H9 (cell line): ENCODE results near the gene NAA20. TPM values are rescaled to one million over a fixed set of nuclear protein-coding genes. Genes with fewer than 3 reads are reported as not detected.

Experiments used
- DNase-seq: peaks from one replicate; pipeline ENCODE4 v3.0.0-alpha.2; 2017
- H2AFZ ChIP-seq: one replicate; pipeline ENCODE4 v1.6.1; 2013; ENCODE audit warnings: mild to moderate bottlenecking, low read length, control low read depth, moderate library complexity
- H2AK5ac ChIP-seq: 2 replicates; pipeline ENCODE4 v1.6.1; 2013; ENCODE audit warnings: low read length, control low read depth, mixed read lengths; ENCODE audit not compliant: insufficient read length
- H2BK120ac ChIP-seq: one replicate; pipeline ENCODE4 v1.6.1; 2013; ENCODE audit warnings: low read depth, mild to moderate bottlenecking, low read length, control low read depth, inconsistent platforms; ENCODE audit not compliant: poor library complexity, severe bottlenecking
- H2BK12ac ChIP-seq: 2 replicates; pipeline ENCODE4 v1.6.1; 2013; ENCODE audit warnings: low read length, control low read depth, mixed read lengths, low read depth; ENCODE audit not compliant: insufficient read length
- H2BK15ac ChIP-seq: 2 replicates; pipeline ENCODE4 v1.6.1; 2013; ENCODE audit warnings: low read depth, low read length, control low read depth
- H2BK20ac ChIP-seq: one replicate; pipeline ENCODE4 v1.6.1; 2013; ENCODE audit warnings: low read depth, mild to moderate bottlenecking, low read length, control low read depth, inconsistent platforms; ENCODE audit not compliant: poor library complexity, severe bottlenecking
- H2BK5ac ChIP-seq: 2 replicates; pipeline ENCODE4 v1.6.1; 2013; ENCODE audit warnings: low read length, control low read depth, mixed read lengths; ENCODE audit not compliant: insufficient read length
- H3K14ac ChIP-seq: 2 replicates; pipeline ENCODE4 v1.6.1; 2013; ENCODE audit warnings: low read length, control low read depth; ENCODE audit not compliant: insufficient read depth
- H3K18ac ChIP-seq: 2 replicates; pipeline ENCODE4 v1.6.1; 2013; ENCODE audit warnings: low read depth, mild to moderate bottlenecking, mixed read lengths, low read length, control low read depth; ENCODE audit not compliant: insufficient read length
- H3K23ac ChIP-seq: 2 replicates; pipeline ENCODE4 v1.6.1; 2013; ENCODE audit warnings: low read length, control low read depth, mixed read lengths, low read depth; ENCODE audit not compliant: insufficient read length
- H3K23me2 ChIP-seq: 2 replicates; pipeline ENCODE4 v1.6.1; 2013; ENCODE audit warnings: low read depth, mild to moderate bottlenecking, mixed read lengths, low read length, control low read depth; ENCODE audit not compliant: insufficient read length, poor library complexity, severe bottlenecking
- H3K27ac ChIP-seq: 2 replicates; pipeline ENCODE4 v1.5.1; 2013; ENCODE audit warnings: low read length, control low read depth, mixed read lengths, low read depth; ENCODE audit not compliant: insufficient read length
- H3K27me3 ChIP-seq: 2 replicates; pipeline ENCODE4 v1.6.1; 2013; ENCODE audit warnings: low read length, control low read depth, inconsistent platforms; ENCODE audit not compliant: insufficient read depth
- H3K4ac ChIP-seq: 2 replicates; pipeline ENCODE4 v1.6.1; 2013; ENCODE audit warnings: low read depth, mild to moderate bottlenecking, control low read depth, inconsistent platforms, low read length, moderate library complexity
- H3K4me1 ChIP-seq: 2 replicates; pipeline ENCODE4 v1.6.1; 2013; ENCODE audit warnings: low read length, control low read depth, inconsistent platforms; ENCODE audit not compliant: insufficient read depth
- H3K4me2 ChIP-seq: 2 replicates; pipeline ENCODE4 v1.6.1; 2013; ENCODE audit warnings: low read length, control low read depth, mixed read lengths; ENCODE audit not compliant: insufficient read length, insufficient read depth
- H3K56ac ChIP-seq: 2 replicates; pipeline ENCODE4 v1.6.1; 2013; ENCODE audit warnings: low read depth, mild to moderate bottlenecking, mixed read lengths, low read length, control low read depth; ENCODE audit not compliant: insufficient read length
- H3K79me1 ChIP-seq: 2 replicates; pipeline ENCODE4 v1.6.1; 2013; ENCODE audit warnings: low read depth, mild to moderate bottlenecking, moderate library complexity, low read length, control low read depth, inconsistent platforms; ENCODE audit not compliant: insufficient read depth, poor library complexity, severe bottlenecking
- H3K79me2 ChIP-seq: 2 replicates; pipeline ENCODE4 v1.6.1; 2013; ENCODE audit warnings: low read length, control low read depth, inconsistent platforms; ENCODE audit not compliant: insufficient read depth
- H3K9ac ChIP-seq: 2 replicates; pipeline ENCODE4 v1.6.1; 2013; ENCODE audit warnings: low read length, control low read depth, mixed read lengths; ENCODE audit not compliant: insufficient read length; ENCODE audit errors: extremely low read depth
- H3K9me3 ChIP-seq: one replicate; pipeline ENCODE4 v1.6.1; 2013; ENCODE audit warnings: low read depth, low read length, inconsistent platforms; ENCODE audit not compliant: control insufficient read depth
- H3T11ph ChIP-seq: one replicate; pipeline ENCODE4 v1.6.1; 2013; ENCODE audit warnings: mild to moderate bottlenecking, low read length, control low read depth, inconsistent platforms
- H4K20me1 ChIP-seq: one replicate; pipeline ENCODE4 v1.6.1; 2013; ENCODE audit not compliant: control insufficient read depth, insufficient read length, insufficient read depth
- H4K5ac ChIP-seq: 2 replicates; pipeline ENCODE4 v1.6.1; 2013; ENCODE audit warnings: low read depth, mild to moderate bottlenecking, mixed read lengths, low read length, control low read depth; ENCODE audit not compliant: insufficient read length
- H4K8ac ChIP-seq: replicated peaks from 2 replicates; pipeline ENCODE4 v1.6.1; 2013; ENCODE audit warnings: low read length, control low read depth, mixed read lengths, low read depth; ENCODE audit not compliant: insufficient read length
- H4K91ac ChIP-seq: 2 replicates; pipeline ENCODE4 v1.6.1; 2013; ENCODE audit warnings: low read depth, mild to moderate bottlenecking, moderate library complexity, mixed read lengths, low read length, control low read depth; ENCODE audit not compliant: insufficient read length
- H3K27ac Mint-ChIP-seq, 3 experiments: 2 replicates in 2 of 3; 3 replicates in 1 of 3; pipeline ENCODE4 v1.8.0; 2020 to 2021; ENCODE audit warnings: mixed read lengths in 3 of 3, mild to moderate bottlenecking in 1 of 3, moderate library complexity in 1 of 3
- H3K27me3 Mint-ChIP-seq: 2 replicates; pipeline ENCODE4 v1.8.0; 2021; ENCODE audit warnings: low read depth, mild to moderate bottlenecking, moderate library complexity, mixed read lengths
- H3K36me3 Mint-ChIP-seq, 3 experiments: 2 replicates in 2 of 3; 3 replicates in 1 of 3; pipeline ENCODE4 v1.8.0; 2020 to 2021; ENCODE audit warnings: low read depth in 3 of 3, mixed read lengths in 3 of 3; ENCODE audit not compliant: insufficient read depth in 1 of 3
- H3K4me1 Mint-ChIP-seq, 2 experiments: 2 replicates each; pipeline ENCODE4 v1.8.0; 2020; ENCODE audit warnings: mixed read lengths in 2 of 2
- H3K4me3 Mint-ChIP-seq, 2 experiments: 2 replicates in 1 of 2; 3 replicates in 1 of 2; pipeline ENCODE4 v1.8.0; 2020 to 2021; ENCODE audit warnings: mild to moderate bottlenecking in 2 of 2, mixed read lengths in 2 of 2, moderate library complexity in 1 of 2
- H3K9me3 Mint-ChIP-seq, 2 experiments: 2 replicates in 1 of 2; 3 replicates in 1 of 2; pipeline ENCODE4 v1.8.0; 2020; ENCODE audit warnings: mild to moderate bottlenecking in 2 of 2, mixed read lengths in 2 of 2, moderate library complexity in 1 of 2
- WGBS: extraction: QIAGEN DNeasy Blood & Tissue Kit; methylation state at CpG from one replicate; pipeline ENCODE4 v1.1.7; 2013; ENCODE audit warnings: missing lambda C conversion rate, low lambda C conversion rate, mixed read lengths; ENCODE audit not compliant: insufficient read length; ENCODE audit errors: extremely low coverage; 5-methylcytosine and 5-hydroxymethylcytosine counted together
- total RNA-seq: library from RNA; stranded (reverse); gene quantifications from 2 replicates; pipeline ENCODE4 v1.2.1, GENCODE V29; 2021
- TF ChIP-seq, protein P1 (sequence below): fragments of 200-600 bp; sonication (generic); conservative IDR thresholded peaks from 3 replicates; pipeline ENCODE4 v1.8.0; 2021; ENCODE audit warnings: antibody characterized with exemption, mild to moderate bottlenecking

NAA20 gene
- total RNA-seq, 1 experiment from 2014 or later = 48.1 TPM

- peaks cover 7% of the 10 kb centered on the region for H3K23me2 ChIP-seq
- H3K27ac ChIP-seq = no peak within 1 kb of the TSS
- H4K8ac ChIP-seq = no peak within 1 kb of the TSS
- H3K27me3 ChIP-seq = no peaks in the 10 kb centered on the region
- no peak within 1 kb of the TSS for H4K91ac ChIP-seq
- H3K4me3 Mint-ChIP-seq = peak within 1 kb of the TSS; percentile 98 to 100
- H2BK5ac ChIP-seq = no peak within 1 kb of the TSS
- H2BK12ac ChIP-seq = no peak within 1 kb of the TSS
- peaks cover 11 to 32% (median 30%) of the 10 kb centered on the region in 3 experiments; a peak in 5 of 7 replicates for H3K36me3 Mint-ChIP-seq
- no peak within 1 kb of the TSS for H4K5ac ChIP-seq
- WGBS = no CpG with 5 or more reads among the region's 67 CpGs
- peaks cover 2% of the 10 kb centered on the region; the same call in 1 of the 2 replicates for H3K79me2 ChIP-seq
- no peak within 1 kb of the TSS for H3K23ac ChIP-seq
- H3K56ac ChIP-seq = no peak within 1 kb of the TSS
- H3K9me3 ChIP-seq = no peaks in the 10 kb centered on the region
- H2BK15ac ChIP-seq = no peak within 1 kb of the TSS
- H2BK120ac ChIP-seq = no peak within 1 kb of the TSS
- no peaks in the 10 kb centered on the region for H3K4me1 ChIP-seq
- H3K4me1 Mint-ChIP-seq = peaks cover 3% of the 10 kb centered on the region in 2 experiments
- H3K27me3 Mint-ChIP-seq = peaks cover 1% of the 10 kb centered on the region; the same call in 1 of the 2 replicates
- peak within 1 kb of the TSS; percentile 8 for H3K18ac ChIP-seq
- H3K4ac ChIP-seq = no peak within 1 kb of the TSS
- peak within 1 kb of the TSS; percentile 52 for H2AFZ ChIP-seq
- peak within 1 kb of the TSS; percentile 96 to 99 (median 98) for H3K27ac Mint-ChIP-seq
- peak; percentile 98 for DNase-seq
- H3K14ac ChIP-seq = peak within 1 kb of the TSS; percentile 77
- peaks cover 0 to 3% of the 10 kb centered on the region in 2 experiments; a peak in 1 of 5 replicates for H3K9me3 Mint-ChIP-seq
- H4K20me1 ChIP-seq = no peaks in the 10 kb centered on the region
- H2BK20ac ChIP-seq = no peak within 1 kb of the TSS
- H3K4me2 ChIP-seq = peak within 1 kb of the TSS; percentile 90
- peak within 1 kb of the TSS; percentile 65 for H3K9ac ChIP-seq
- no peaks in the 10 kb centered on the region for H3K79me1 ChIP-seq
- TF ChIP-seq, protein P1, sequence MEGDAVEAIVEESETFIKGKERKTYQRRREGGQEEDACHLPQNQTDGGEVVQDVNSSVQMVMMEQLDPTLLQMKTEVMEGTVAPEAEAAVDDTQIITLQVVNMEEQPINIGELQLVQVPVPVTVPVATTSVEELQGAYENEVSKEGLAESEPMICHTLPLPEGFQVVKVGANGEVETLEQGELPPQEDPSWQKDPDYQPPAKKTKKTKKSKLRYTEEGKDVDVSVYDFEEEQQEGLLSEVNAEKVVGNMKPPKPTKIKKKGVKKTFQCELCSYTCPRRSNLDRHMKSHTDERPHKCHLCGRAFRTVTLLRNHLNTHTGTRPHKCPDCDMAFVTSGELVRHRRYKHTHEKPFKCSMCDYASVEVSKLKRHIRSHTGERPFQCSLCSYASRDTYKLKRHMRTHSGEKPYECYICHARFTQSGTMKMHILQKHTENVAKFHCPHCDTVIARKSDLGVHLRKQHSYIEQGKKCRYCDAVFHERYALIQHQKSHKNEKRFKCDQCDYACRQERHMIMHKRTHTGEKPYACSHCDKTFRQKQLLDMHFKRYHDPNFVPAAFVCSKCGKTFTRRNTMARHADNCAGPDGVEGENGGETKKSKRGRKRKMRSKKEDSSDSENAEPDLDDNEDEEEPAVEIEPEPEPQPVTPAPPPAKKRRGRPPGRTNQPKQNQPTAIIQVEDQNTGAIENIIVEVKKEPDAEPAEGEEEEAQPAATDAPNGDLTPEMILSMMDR = no peak
- no peak within 1 kb of the TSS for H3T11ph ChIP-seq
- no peak within 1 kb of the TSS for H2AK5ac ChIP-seq
Measured at GRCh38 chr20:20052074-20052970, 35.2 kb downstream of the NAA20 start, which contains the start of the genes CFAP61 and CRNKL1. Gene CFAP61, plus strand, starts transcription at chr20:20052532. Its CDS starts 4,122 bp downstream, at chr20:20056654. Gene CRNKL1, minus strand, starts transcription at chr20:20052466. Its CDS starts 124 bp downstream, at chr20:20052342.
